SU-DHL-6 (cell line): ENCODE results near the gene CUX1.
"Not testable (repeated sequence)": the region's sequence is repeated elsewhere in the genome, so short reads cannot be mapped to it uniquely, and the experiment has no call there.

Experiments used
- EZH2phosphoT487 ChIP-seq: fragments of 200-600 bp; sonication (generic), shearing (Covaris generic); conservative IDR thresholded peaks from 2 replicates; pipeline ENCODE4 v1.6.1; 2018; ENCODE audit warnings: mild to moderate bottlenecking, antibody characterized with exemption, low read length, moderate library complexity, mixed read lengths
- TF ChIP-seq, protein P1 (sequence below): fragments of 200-600 bp; sonication (generic); IDR thresholded peaks from one replicate; pipeline ENCODE4 v1.5.1; 2017; ENCODE audit warnings: antibody characterized with exemption, mild to moderate bottlenecking, low read length, moderate library complexity; ENCODE audit not compliant: insufficient read depth, poor library complexity, severe bottlenecking

DNA sequence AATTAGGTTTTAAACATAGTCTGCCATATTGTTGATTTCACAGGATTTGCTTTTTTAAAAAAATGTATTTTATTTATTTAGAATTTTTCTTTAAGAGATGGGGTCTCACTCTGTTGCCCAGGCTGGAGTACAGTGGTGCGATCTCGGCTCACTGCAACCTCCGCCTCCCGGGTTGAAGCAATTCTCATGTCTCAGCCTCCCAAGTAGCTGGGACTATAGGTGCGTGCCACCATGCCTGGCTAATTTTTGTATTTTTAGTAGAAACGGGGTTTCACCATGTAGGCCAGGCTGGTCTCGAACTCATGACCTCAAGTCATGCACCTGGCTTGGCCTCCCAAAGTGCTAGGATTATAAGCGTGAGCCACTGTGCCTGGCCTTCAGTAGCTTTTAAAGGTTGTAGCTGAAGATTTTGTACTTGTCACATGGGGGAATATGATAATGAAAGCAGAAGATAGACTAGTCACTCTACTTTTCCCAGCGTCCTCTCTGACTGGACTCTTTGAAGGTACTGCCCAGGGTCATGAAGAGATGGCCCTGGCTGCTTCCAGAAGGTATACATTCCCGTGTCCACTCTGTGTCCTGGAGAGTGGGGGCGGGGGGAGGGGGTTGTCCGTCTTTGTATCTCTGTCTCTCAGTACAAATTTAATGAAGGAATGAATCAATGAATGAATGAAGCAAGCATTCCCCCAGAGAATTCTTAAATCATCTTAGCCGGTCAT is 194.8 kb downstream of the CUX1 start:
- TF ChIP-seq, protein P1, sequence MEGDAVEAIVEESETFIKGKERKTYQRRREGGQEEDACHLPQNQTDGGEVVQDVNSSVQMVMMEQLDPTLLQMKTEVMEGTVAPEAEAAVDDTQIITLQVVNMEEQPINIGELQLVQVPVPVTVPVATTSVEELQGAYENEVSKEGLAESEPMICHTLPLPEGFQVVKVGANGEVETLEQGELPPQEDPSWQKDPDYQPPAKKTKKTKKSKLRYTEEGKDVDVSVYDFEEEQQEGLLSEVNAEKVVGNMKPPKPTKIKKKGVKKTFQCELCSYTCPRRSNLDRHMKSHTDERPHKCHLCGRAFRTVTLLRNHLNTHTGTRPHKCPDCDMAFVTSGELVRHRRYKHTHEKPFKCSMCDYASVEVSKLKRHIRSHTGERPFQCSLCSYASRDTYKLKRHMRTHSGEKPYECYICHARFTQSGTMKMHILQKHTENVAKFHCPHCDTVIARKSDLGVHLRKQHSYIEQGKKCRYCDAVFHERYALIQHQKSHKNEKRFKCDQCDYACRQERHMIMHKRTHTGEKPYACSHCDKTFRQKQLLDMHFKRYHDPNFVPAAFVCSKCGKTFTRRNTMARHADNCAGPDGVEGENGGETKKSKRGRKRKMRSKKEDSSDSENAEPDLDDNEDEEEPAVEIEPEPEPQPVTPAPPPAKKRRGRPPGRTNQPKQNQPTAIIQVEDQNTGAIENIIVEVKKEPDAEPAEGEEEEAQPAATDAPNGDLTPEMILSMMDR = not testable (repeated sequence)
- not testable (repeated sequence) for TF ChIP-seq EZH2phosphoT487
